Measurements from ENCODE around the gene SCAMP4.

SCAMP4 gene

DNA sequence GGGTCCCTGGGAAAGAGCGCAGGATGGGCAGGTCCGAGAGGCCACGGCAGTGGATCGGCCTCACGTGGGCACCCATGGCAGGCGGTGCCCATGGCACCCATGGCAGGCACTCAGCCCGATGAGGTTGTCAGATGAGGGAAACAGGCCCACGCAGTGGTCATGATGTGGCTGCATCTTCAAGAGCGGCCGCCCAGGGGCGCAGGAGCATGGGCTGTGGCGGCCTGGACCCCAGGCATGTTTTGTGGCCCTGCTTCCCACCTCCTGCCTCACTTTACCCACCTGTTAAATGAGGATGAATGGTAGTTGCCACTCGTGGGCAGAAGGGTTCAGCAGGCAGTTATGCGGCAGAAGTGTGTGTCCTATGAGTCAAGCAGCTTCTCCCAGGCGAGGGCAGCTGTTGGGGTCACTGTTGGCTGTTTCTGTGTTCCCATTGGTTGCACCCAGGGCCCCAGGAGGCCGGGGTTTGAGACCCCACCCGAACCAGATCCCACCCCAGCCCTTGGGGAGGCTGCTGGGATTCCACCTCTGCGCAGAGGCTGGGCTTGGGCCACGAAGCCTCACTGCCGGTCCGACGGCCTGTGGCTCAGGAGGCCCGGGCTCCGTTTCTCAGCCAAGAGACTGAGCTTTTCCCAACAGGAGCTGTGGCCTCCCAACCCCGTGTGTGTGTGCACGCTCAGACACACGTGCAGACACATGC, 65.8 kb downstream of the SCAMP4 start:
- peaks cover 36 to 62% of the 10 kb centered on the region in 2 donors for H3K36me3 ChIP-seq (replicated peaks in 1 of 2; ENCODE audit: control insufficient read depth in 2 of 2, insufficient read depth in 2 of 2, low read length in 2 of 2)
- peak overlapping the region; percentile 70 for H3K9ac ChIP-seq (ENCODE audit: low read depth, low read length, poor library complexity)

GRCh38 chr19:1974381-1975161, 69.4 kb downstream of the SCAMP4 start:
- H4K8ac ChIP-seq (ENCODE audit: low read depth, low read length), result peak overlapping the region; percentile 43
- peak overlapping the region; percentile 96 for H3K23ac ChIP-seq (ENCODE audit: low read depth, low read length, poor library complexity)
- peaks cover 0 to 2% of the 10 kb centered on the region in 2 donors for H3K4me1 ChIP-seq (ENCODE audit: control insufficient read depth in 2 of 2, insufficient read depth in 1 of 2, low read depth in 1 of 2, low read length in 2 of 2)
- peak overlapping the region; percentile 39 for H2BK5ac ChIP-seq (ENCODE audit: low read length)
- H3K27ac ChIP-seq (replicated peaks; ENCODE audit: low read length), result no peak overlapping the region
- no peak overlapping the region for H2AFZ ChIP-seq (ENCODE audit: low read length)
- no peak overlapping the region for H3K4ac ChIP-seq (ENCODE audit: low read length)
- H3K36me3 ChIP-seq (replicated peaks in 1 of 2; ENCODE audit: control insufficient read depth in 2 of 2, insufficient read depth in 2 of 2, low read length in 2 of 2), result peaks cover 41 to 73% of the 10 kb centered on the region in 2 donors
- DNase-seq (ENCODE audit: low spot score), result no peak
- H3K18ac ChIP-seq (ENCODE audit: low read length), result peak overlapping the region; percentile 13
- no peak overlapping the region for H3K14ac ChIP-seq (ENCODE audit: low read length)
- no peaks in the 10 kb centered on the region for H3K27me3 ChIP-seq (ENCODE audit: control insufficient read depth in 3 of 3, insufficient read depth in 3 of 3, low read depth in 1 of 3, low read length in 3 of 3)
- H3K9me3 ChIP-seq (replicated peaks in 1 of 2; ENCODE audit: control insufficient read depth in 2 of 2, insufficient read depth in 1 of 2, low read depth in 1 of 2, low read length in 2 of 2), result peaks cover 0 to 6% of the 10 kb centered on the region in 2 donors
- peaks cover 44% of the 10 kb centered on the region for H3K79me1 ChIP-seq (ENCODE audit: low read depth, low read length)
- H3K4me2 ChIP-seq (ENCODE audit: insufficient read depth, low read length, poor library complexity, severe bottlenecking), result no peak overlapping the region
- no peak overlapping the region for H2BK12ac ChIP-seq (ENCODE audit: low read length)
- no CpG with 5 or more reads among the region's 28 CpGs for WGBS, 2 donors (ENCODE audit: extremely low coverage in 2 of 2, insufficient read length in 2 of 2, insufficient replicate concordance in 1 of 2)
- no peak overlapping the region for H2AK5ac ChIP-seq (ENCODE audit: low read depth, low read length)
- no peak overlapping the region for H2BK120ac ChIP-seq (ENCODE audit: low read depth, low read length)
- H3K9ac ChIP-seq (ENCODE audit: low read depth, low read length, poor library complexity), result peak overlapping the region; percentile 60
- H2BK15ac ChIP-seq (ENCODE audit: low read length), result no peak overlapping the region
- H3K4me3 ChIP-seq (ENCODE audit: low read length in 2 of 2), result no peak overlapping the region
- H4K91ac ChIP-seq (ENCODE audit: low read depth, low read length, poor library complexity), result no peak overlapping the region

More for the DNA sequence above, 65.8 kb downstream of the SCAMP4 start:
- Histone ChIP-seq H3K4me2 (ENCODE audit: insufficient read depth, low read length, poor library complexity, severe bottlenecking) (no peak overlapping the region), H3K18ac (ENCODE audit: low read length) (no peak overlapping the region), H4K8ac (ENCODE audit: low read depth, low read length) (no peak overlapping the region), H4K91ac (ENCODE audit: low read depth, low read length, poor library complexity) (no peak overlapping the region), H3K9me3 (replicated peaks in 1 of 2; ENCODE audit: control insufficient read depth in 2 of 2, insufficient read depth in 1 of 2, low read depth in 1 of 2, low read length in 2 of 2) (peaks cover 0 to 4% of the 10 kb centered on the region in 2 donors), H2AFZ (ENCODE audit: low read length) (no peak overlapping the region), H2BK12ac (ENCODE audit: low read length) (no peak overlapping the region), H3K27me3 (ENCODE audit: control insufficient read depth in 3 of 3, insufficient read depth in 3 of 3, low read depth in 1 of 3, low read length in 3 of 3) (no peaks in the 10 kb centered on the region), H2BK120ac (ENCODE audit: low read depth, low read length) (no peak overlapping the region), H3K4ac (ENCODE audit: low read length) (no peak overlapping the region), H2BK15ac (ENCODE audit: low read length) (no peak overlapping the region), H2AK5ac (ENCODE audit: low read depth, low read length) (no peak overlapping the region), H2BK5ac (ENCODE audit: low read length) (no peak overlapping the region), H3K79me1 (ENCODE audit: low read depth, low read length) (peaks cover 47% of the 10 kb centered on the region), H3K23ac (ENCODE audit: low read depth, low read length, poor library complexity) (peak overlapping the region; percentile 97), H3K4me3 (ENCODE audit: low read length in 2 of 2) (no peak overlapping the region), H3K27ac (replicated peaks; ENCODE audit: low read length) (no peak overlapping the region), H3K14ac (ENCODE audit: low read length) (no peak overlapping the region), H3K4me1 (ENCODE audit: control insufficient read depth in 2 of 2, insufficient read depth in 1 of 2, low read depth in 1 of 2, low read length in 2 of 2) (no peaks in the 10 kb centered on the region)
- no peak for DNase-seq (ENCODE audit: low spot score)
- no CpG with 5 or more reads among the region's 27 CpGs for WGBS, 2 donors (ENCODE audit: extremely low coverage in 2 of 2, insufficient read length in 2 of 2, insufficient replicate concordance in 1 of 2)

DNA sequence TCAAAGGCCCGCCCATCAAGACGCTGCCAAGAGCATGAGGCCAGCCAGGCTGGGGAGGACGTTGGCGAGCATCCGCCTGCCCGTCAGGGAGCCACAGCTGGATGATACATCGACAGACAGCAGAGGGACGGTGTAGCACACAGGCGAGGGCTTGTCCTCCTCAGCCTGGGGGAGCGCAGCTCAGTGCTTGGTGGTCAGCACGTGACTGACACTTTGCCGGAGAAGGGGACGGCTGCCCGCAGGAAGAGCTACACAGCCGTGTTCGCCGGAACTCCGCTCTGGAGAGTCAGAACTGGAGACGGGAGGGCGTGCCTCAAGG, 69.9 kb downstream of the SCAMP4 start:
- Histone ChIP-seq H4K91ac (ENCODE audit: low read depth, low read length, poor library complexity) (no peak overlapping the region), H3K4me1 (ENCODE audit: control insufficient read depth in 2 of 2, insufficient read depth in 1 of 2, low read depth in 1 of 2, low read length in 2 of 2) (peaks cover 0 to 2% of the 10 kb centered on the region in 2 donors), H3K9me3 (replicated peaks in 1 of 2; ENCODE audit: control insufficient read depth in 2 of 2, insufficient read depth in 1 of 2, low read depth in 1 of 2, low read length in 2 of 2) (peaks cover 0 to 6% of the 10 kb centered on the region in 2 donors), H3K4me3 (ENCODE audit: low read length in 2 of 2) (no peak overlapping the region), H3K36me3 (replicated peaks in 1 of 2; ENCODE audit: control insufficient read depth in 2 of 2, insufficient read depth in 2 of 2, low read length in 2 of 2) (peaks cover 40 to 73% of the 10 kb centered on the region in 2 donors), H2AK5ac (ENCODE audit: low read depth, low read length) (no peak overlapping the region), H3K27me3 (ENCODE audit: control insufficient read depth in 3 of 3, insufficient read depth in 3 of 3, low read depth in 1 of 3, low read length in 3 of 3) (no peaks in the 10 kb centered on the region), H2BK5ac (ENCODE audit: low read length) (peak overlapping the region; percentile 39), H3K23ac (ENCODE audit: low read depth, low read length, poor library complexity) (peak overlapping the region; percentile 96), H4K8ac (ENCODE audit: low read depth, low read length) (no peak overlapping the region), H2BK15ac (ENCODE audit: low read length) (no peak overlapping the region), H2BK12ac (ENCODE audit: low read length) (peak overlapping the region; percentile 73), H3K79me1 (ENCODE audit: low read depth, low read length) (peaks cover 41% of the 10 kb centered on the region), H3K4me2 (ENCODE audit: insufficient read depth, low read length, poor library complexity, severe bottlenecking) (no peak overlapping the region), H3K4ac (ENCODE audit: low read length) (no peak overlapping the region), H3K18ac (ENCODE audit: low read length) (no peak overlapping the region), H3K9ac (ENCODE audit: low read depth, low read length, poor library complexity) (peak overlapping the region; percentile 70), H3K14ac (ENCODE audit: low read length) (no peak overlapping the region), H3K27ac (replicated peaks; ENCODE audit: low read length) (no peak overlapping the region), H2AFZ (ENCODE audit: low read length) (no peak overlapping the region), H2BK120ac (ENCODE audit: low read depth, low read length) (no peak overlapping the region)
- no peak for DNase-seq (ENCODE audit: low spot score)
- no CpG with 5 or more reads among the region's 20 CpGs for WGBS, 2 donors (ENCODE audit: extremely low coverage in 2 of 2, insufficient read length in 2 of 2, insufficient replicate concordance in 1 of 2)

All from neuronal stem cell (in vitro differentiated cells).